ENCODE measurements around the gene GNA12.

- TF ChIP-seq CTCF (IDR thresholded peaks at IDR 0.05) (no peak), POLR2A (IDR thresholded peaks at IDR 0.05) (no peak)
Measured at GRCh38 chr7:2792856-2793487, 51.1 kb downstream of the GNA12 start.
